ENCODE data around the gene SYPL2. TPM values are rescaled to one million over a fixed set of nuclear protein-coding genes. Genes with fewer than 3 reads are reported as not detected.

SYPL2 gene
- total RNA-seq, 2 experiments from 2014 or later = not detected

GRCh38 chr1:109509176-109510134 is 43.1 kb downstream of the SYPL2 start, which contains the start of gene AMIGO1:
Gene AMIGO1, minus strand, starts transcription at chr1:109509727. Its CDS starts 815 bp downstream, at chr1:109508912.
- TF ChIP-seq CTCF (IDR thresholded peaks at IDR 0.05) = no peak
- DNase-seq = peak; percentile 71
- Mint-ChIP-seq H3K4me3 (peak within 1 kb of the TSS; percentile 78), H3K36me3 (ENCODE audit: low read depth) (no peaks in the 10 kb centered on the region), H3K27me3 (no peaks in the 10 kb centered on the region), H3K27ac (peak within 1 kb of the TSS; percentile 84), H3K4me1 (ENCODE audit: low read depth) (peaks cover 53% of the 10 kb centered on the region), H3K9me3 (no peaks in the 10 kb centered on the region)
- ChIA-PET CTCF (interaction anchor here (1.0 to 40.7 kb wide), 7 partner anchors 11 to 84 kb away, joined by 3 to 1390 read pairs (median 8); partner anchors contain the start of genes CYB561D1, GPR61 and PSMA5), POLR2A (interaction anchor here (0.6 to 4.3 kb wide), 11 partner anchors 11 to 394 kb away, joined by 3 to 48 read pairs (median 5); partner anchors contain the start of genes ATXN7L2, CYB561D1 and PSMA5)
- ATAC-seq = peak; percentile 71
- intact Hi-C loops (cut with micrococcal nuclease) = no loop called here

GRCh38 chr1:109513110-109513710 is 46.9 kb downstream of the SYPL2 start:
- Mint-ChIP-seq H3K9me3 (no peaks in the 10 kb centered on the region), H3K27ac (no peak overlapping the region), H3K4me1 (ENCODE audit: low read depth) (peaks cover 29% of the 10 kb centered on the region), H3K36me3 (ENCODE audit: low read depth) (no peaks in the 10 kb centered on the region), H3K4me3 (no peak overlapping the region), H3K27me3 (no peaks in the 10 kb centered on the region)
- DNase-seq (no peak), ATAC-seq (no peak)
- intact Hi-C loops (cut with micrococcal nuclease) = no loop called here
- ChIA-PET CTCF (interaction anchor here (0.9 to 40.7 kb wide), 7 partner anchors 9 to 33 kb away, joined by 3 to 1390 read pairs (median 3); partner anchors contain the start of genes CYB561D1 and GPR61), POLR2A (interaction anchor here (0.6 to 1.5 kb wide), 3 partner anchors 18 to 44 kb away, joined by 3 to 6 read pairs (median 4); no protein-coding TSS in a partner anchor)
- TF ChIP-seq CTCF (IDR thresholded peaks at IDR 0.05) = no peak

- intact Hi-C loops (cut with micrococcal nuclease) = no loop called here
- Mint-ChIP-seq H3K4me1 (ENCODE audit: low read depth) (peaks cover 18% of the 10 kb centered on the region), H3K27ac (no peak overlapping the region), H3K4me3 (no peak overlapping the region), H3K9me3 (no peaks in the 10 kb centered on the region), H3K27me3 (no peaks in the 10 kb centered on the region), H3K36me3 (ENCODE audit: low read depth) (no peaks in the 10 kb centered on the region)
- no peak for TF ChIP-seq CTCF (IDR thresholded peaks at IDR 0.05)
- ChIA-PET POLR2A (interaction anchor here (1.8 to 1.9 kb wide), 2 partner anchors 15 to 18 kb away, joined by 4 read pairs; no protein-coding TSS in a partner anchor), CTCF (interaction anchor here (1.3 to 40.7 kb wide), 4 partner anchors 15 to 32 kb away, joined by 3 to 1390 read pairs (median 16); partner anchors contain the start of genes CYB561D1 and GPR61)
- no peak for DNase-seq
- ATAC-seq = no peak
Measured at GRCh38 chr1:109514846-109515245, 48.5 kb downstream of the SYPL2 start.

- CTCF ChIA-PET = interaction anchor here (1.7 to 40.7 kb wide), 5 partner anchors 15 to 123 kb away, joined by 7 to 1390 read pairs (median 12); partner anchors contain the start of genes CYB561D1 and GPR61
- Mint-ChIP-seq H3K9me3 (no peaks in the 10 kb centered on the region), H3K27ac (no peak overlapping the region), H3K36me3 (ENCODE audit: low read depth) (no peaks in the 10 kb centered on the region), H3K4me1 (ENCODE audit: low read depth) (peaks cover 2% of the 10 kb centered on the region), H3K4me3 (no peak overlapping the region), H3K27me3 (no peaks in the 10 kb centered on the region)
- no peak for TF ChIP-seq CTCF (IDR thresholded peaks at IDR 0.05)
- ATAC-seq = no peak
- POLR2A ChIA-PET = interaction anchor here (1.0 kb wide), 1 partner anchor 14 kb away, joined by 3 read pairs; no protein-coding TSS in a partner anchor
- intact Hi-C loops (cut with micrococcal nuclease) = no loop called here
- no peak for DNase-seq
Measured at GRCh38 chr1:109516872-109517271, 50.5 kb downstream of the SYPL2 start.
